Cardiac muscle cell (in vitro differentiated cells and primary cell): ENCODE measurements around the gene RALGPS2. TPM values are rescaled to one million over a fixed set of nuclear protein-coding genes. Genes with fewer than 3 reads are reported as not detected.

ENCODE experiments used
- DNase-seq, 2 donors: peaks; one replicate each; pipeline versions ENCODE4 v3.0.0 to v3.0.0-alpha.2; 2010 to 2017; ENCODE audit warnings: low read depth in 1 of 2, low spot score in 1 of 2
- H3K27ac ChIP-seq: fragments of 200-600 bp; sonication (generic); 2 replicates; pipeline ENCODE4 v1.5.1; 2016
- H3K27me3 ChIP-seq: fragments of 200-600 bp; sonication (generic); 2 replicates; pipeline ENCODE4 v1.6.0; 2016; ENCODE audit warnings: control low read depth
- H3K36me3 ChIP-seq: fragments of 200-600 bp; sonication (generic); 2 replicates; pipeline ENCODE4 v1.5.1; 2016; ENCODE audit warnings: control low read depth
- H3K4me1 ChIP-seq: fragments of 200-600 bp; sonication (generic); 2 replicates; pipeline ENCODE4 v1.8.1; 2017; ENCODE audit warnings: low read depth, mild to moderate bottlenecking, mixed run types
- H3K4me3 ChIP-seq: fragments of 200-600 bp; sonication (generic); 2 replicates; pipeline ENCODE4 v1.5.1; 2016; ENCODE audit warnings: mild to moderate bottlenecking
- H3K9me3 ChIP-seq: fragments of 200-600 bp; sonication (generic); 2 replicates; pipeline ENCODE4 v1.5.1; 2017; ENCODE audit warnings: low read depth, mild to moderate bottlenecking, control low read depth
- polyA plus RNA-seq: library from polyadenylated mRNA; unstranded; fragments of >200 nt; fragmentation: Nextera tagmentation; extraction: Ambion mirVana; gene quantifications from 2 replicates; pipeline ENCODE4 v1.2.1, GENCODE V29; 2016
- total RNA-seq: library from RNA; depleted of rRNA; stranded (reverse); fragments of >200 nt; gene quantifications from 2 replicates; pipeline ENCODE4 v1.2.3, GENCODE V29; 2016
- TF ChIP-seq, protein P1 (sequence below): IDR thresholded peaks from 2 replicates; pipeline ENCODE4 v1.5.1; 2012; ENCODE audit warnings: low read depth, mild to moderate bottlenecking, low read length

Gene RALGPS2
- total and polyA plus RNA-seq, 2 experiments from 2014 or later = 10.3 to 27.3 TPM

GRCh38 chr1:178955391-178955954 lies 230.4 kb downstream of the RALGPS2 start:
- Histone ChIP-seq H3K4me3 (no peak overlapping the region), H3K9me3 (no peaks in the 10 kb centered on the region), H3K36me3 (no peaks in the 10 kb centered on the region), H3K27me3 (no peaks in the 10 kb centered on the region), H3K27ac (no peak overlapping the region), H3K4me1 (no peaks in the 10 kb centered on the region)
- TF ChIP-seq, protein P1, sequence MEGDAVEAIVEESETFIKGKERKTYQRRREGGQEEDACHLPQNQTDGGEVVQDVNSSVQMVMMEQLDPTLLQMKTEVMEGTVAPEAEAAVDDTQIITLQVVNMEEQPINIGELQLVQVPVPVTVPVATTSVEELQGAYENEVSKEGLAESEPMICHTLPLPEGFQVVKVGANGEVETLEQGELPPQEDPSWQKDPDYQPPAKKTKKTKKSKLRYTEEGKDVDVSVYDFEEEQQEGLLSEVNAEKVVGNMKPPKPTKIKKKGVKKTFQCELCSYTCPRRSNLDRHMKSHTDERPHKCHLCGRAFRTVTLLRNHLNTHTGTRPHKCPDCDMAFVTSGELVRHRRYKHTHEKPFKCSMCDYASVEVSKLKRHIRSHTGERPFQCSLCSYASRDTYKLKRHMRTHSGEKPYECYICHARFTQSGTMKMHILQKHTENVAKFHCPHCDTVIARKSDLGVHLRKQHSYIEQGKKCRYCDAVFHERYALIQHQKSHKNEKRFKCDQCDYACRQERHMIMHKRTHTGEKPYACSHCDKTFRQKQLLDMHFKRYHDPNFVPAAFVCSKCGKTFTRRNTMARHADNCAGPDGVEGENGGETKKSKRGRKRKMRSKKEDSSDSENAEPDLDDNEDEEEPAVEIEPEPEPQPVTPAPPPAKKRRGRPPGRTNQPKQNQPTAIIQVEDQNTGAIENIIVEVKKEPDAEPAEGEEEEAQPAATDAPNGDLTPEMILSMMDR = no peak
- no peak for DNase-seq

DNA sequence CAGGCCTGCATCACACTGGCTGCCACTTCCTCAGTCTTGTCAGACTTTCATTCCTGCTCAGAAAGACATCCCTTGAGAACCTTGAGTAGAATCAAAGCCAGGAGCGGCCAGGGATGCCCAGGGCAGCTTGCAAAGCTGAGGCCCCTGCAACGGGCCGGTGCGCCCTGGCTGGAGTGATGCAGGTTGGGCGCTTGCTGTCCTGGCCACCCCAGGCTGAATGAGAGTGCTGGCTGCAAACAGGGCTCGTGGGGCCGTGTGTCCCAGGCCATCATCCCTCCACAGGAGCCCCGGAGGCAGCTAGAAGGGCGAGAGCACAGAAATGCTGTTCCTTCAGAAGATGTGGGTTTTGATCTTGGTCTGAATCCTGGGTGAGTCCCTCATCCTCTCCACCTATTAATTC lies 233.4 kb downstream of the RALGPS2 start:
- TF ChIP-seq, protein P1 = no peak
- no peak overlapping the region for H3K4me3 ChIP-seq
- DNase-seq = no peak
- no peaks in the 10 kb centered on the region for H3K4me1 ChIP-seq
- no peaks in the 10 kb centered on the region for H3K36me3 ChIP-seq
- H3K27ac ChIP-seq = no peak overlapping the region
- no peaks in the 10 kb centered on the region for H3K9me3 ChIP-seq
- H3K27me3 ChIP-seq = no peaks in the 10 kb centered on the region

- TF ChIP-seq, protein P1 = no peak
- no peak overlapping the region for H3K4me3 ChIP-seq
- no peaks in the 10 kb centered on the region for H3K27me3 ChIP-seq
These were observed 234.8 kb downstream of the RALGPS2 start for GRCh38 chr1:178959543-178960460.

DNA sequence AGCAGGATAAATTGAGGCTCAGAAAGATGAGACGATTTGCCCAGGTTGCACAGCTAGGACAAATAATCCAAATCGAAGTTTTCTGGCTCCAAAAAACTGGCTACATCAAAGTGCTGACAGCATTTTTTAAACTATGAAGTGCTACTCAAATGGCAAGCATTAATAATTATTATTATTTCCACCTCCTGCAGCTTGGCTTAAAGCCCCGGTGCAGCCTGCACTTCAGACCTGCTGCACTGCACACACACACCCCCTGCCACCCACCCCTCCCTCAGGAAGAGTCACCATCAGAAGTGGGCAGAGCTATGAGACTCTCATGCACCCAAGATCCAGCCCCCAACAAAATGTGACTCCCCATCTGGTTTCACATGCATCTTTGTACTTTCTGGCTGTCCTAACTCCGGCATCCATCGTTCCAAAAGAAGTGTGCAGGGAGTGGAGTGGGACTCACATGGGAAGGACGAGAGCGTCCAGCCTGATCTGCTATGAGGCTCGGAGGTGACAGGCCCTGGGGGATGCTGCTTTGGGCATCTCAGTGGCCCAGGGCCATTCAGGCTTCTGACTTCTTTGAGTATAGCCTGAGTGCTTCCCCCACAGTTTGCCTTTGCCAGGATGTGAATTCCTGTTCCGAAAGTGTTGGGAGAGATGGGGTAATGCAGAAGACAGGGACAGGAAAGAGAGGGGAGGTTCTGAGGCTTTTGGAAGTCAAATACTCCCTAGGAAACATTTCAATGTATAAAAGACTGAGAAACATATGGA lies 235.6 kb downstream of the RALGPS2 start:
- Histone ChIP-seq H3K27ac (no peak overlapping the region), H3K36me3 (no peaks in the 10 kb centered on the region), H3K9me3 (no peaks in the 10 kb centered on the region), H3K4me3 (no peak overlapping the region), H3K4me1 (no peaks in the 10 kb centered on the region), H3K27me3 (no peaks in the 10 kb centered on the region)
- TF ChIP-seq, protein P1 = no peak
- peak in 1 of 2 donors; percentile 37 for DNase-seq

More at GRCh38 chr1:178959543-178960460, 234.8 kb downstream of the RALGPS2 start:
- H3K36me3 ChIP-seq = no peaks in the 10 kb centered on the region
- no peak overlapping the region for H3K27ac ChIP-seq
- H3K9me3 ChIP-seq = no peaks in the 10 kb centered on the region
- H3K4me1 ChIP-seq = no peaks in the 10 kb centered on the region
- no peak for DNase-seq

GRCh38 chr1:178961331-178961730 lies 236.3 kb downstream of the RALGPS2 start:
- no peak for DNase-seq
- TF ChIP-seq, protein P1 = no peak
- H3K4me3 ChIP-seq = no peak overlapping the region
- no peaks in the 10 kb centered on the region for H3K9me3 ChIP-seq
- H3K27me3 ChIP-seq = no peaks in the 10 kb centered on the region
- no peak overlapping the region for H3K27ac ChIP-seq
- H3K36me3 ChIP-seq = no peaks in the 10 kb centered on the region
- no peaks in the 10 kb centered on the region for H3K4me1 ChIP-seq
